Tibial artery (tissue), 4 donors: ENCODE results near the gene STOM.

Source experiments
- DNase-seq, 2 donors: peaks; one replicate each; pipeline ENCODE4 v3.0.0-alpha.2; 2019
- H3K27ac ChIP-seq, 2 donors: fragments of 200-600 bp; sonication (generic) in 1 of 2; 1 replicate in 1 of 2; 2 replicates in 1 of 2; pipeline ENCODE4 v1.5.1; 2018 to 2019; ENCODE audit warnings: mild to moderate bottlenecking in 1 of 2
- H3K27me3 ChIP-seq, 2 donors: fragments of 200-600 bp; sonication (generic) in 1 of 2; one replicate each; pipeline versions ENCODE4 v1.5.1 to v1.6.0; 2016 to 2019
- H3K36me3 ChIP-seq, 3 donors: fragments of 200-600 bp; sonication (generic) in 2 of 3; one replicate each; pipeline ENCODE4 v1.5.1; 2016 to 2019; ENCODE audit warnings: mild to moderate bottlenecking in 2 of 3
- H3K4me1 ChIP-seq, 4 donors: fragments of 200-600 bp; sonication (generic) in 2 of 4; 1 replicate in 3 of 4; 2 replicates in 1 of 4; pipeline ENCODE4 v1.5.1; 2016 to 2019
- H3K4me3 ChIP-seq, 2 donors: fragments of 200-600 bp; sonication (generic) in 1 of 2; 1 replicate in 1 of 2; 2 replicates in 1 of 2; pipeline ENCODE4 v1.5.1; 2018 to 2019; ENCODE audit warnings: mild to moderate bottlenecking in 2 of 2
- H3K9me3 ChIP-seq, 3 donors: fragments of 200-600 bp; sonication (generic) in 1 of 3; one replicate each; pipeline ENCODE4 v1.5.1; 2016 to 2019
- intact Hi-C: fragments of 100-400 bp; cut with DNase I; formaldehyde crosslinking; loops from one replicate; pipeline ENCODE4 v1.15.0; 2023; ENCODE audit warnings: low total_unique reads
- TF ChIP-seq, protein P1 (sequence below), 2 experiments: fragments of 200-600 bp in 1 of 2; fragments of 450-650 bp in 1 of 2; IDR thresholded peaks; one replicate each; pipeline ENCODE4 v1.5.1; 2017 to 2019; ENCODE audit warnings: antibody characterized with exemption in 2 of 2, mild to moderate bottlenecking in 1 of 2, moderate library complexity in 1 of 2

STOM gene

GRCh38 chr9:121301881-121302286, 68.2 kb downstream of the STOM start:
- TF ChIP-seq, protein P1, sequence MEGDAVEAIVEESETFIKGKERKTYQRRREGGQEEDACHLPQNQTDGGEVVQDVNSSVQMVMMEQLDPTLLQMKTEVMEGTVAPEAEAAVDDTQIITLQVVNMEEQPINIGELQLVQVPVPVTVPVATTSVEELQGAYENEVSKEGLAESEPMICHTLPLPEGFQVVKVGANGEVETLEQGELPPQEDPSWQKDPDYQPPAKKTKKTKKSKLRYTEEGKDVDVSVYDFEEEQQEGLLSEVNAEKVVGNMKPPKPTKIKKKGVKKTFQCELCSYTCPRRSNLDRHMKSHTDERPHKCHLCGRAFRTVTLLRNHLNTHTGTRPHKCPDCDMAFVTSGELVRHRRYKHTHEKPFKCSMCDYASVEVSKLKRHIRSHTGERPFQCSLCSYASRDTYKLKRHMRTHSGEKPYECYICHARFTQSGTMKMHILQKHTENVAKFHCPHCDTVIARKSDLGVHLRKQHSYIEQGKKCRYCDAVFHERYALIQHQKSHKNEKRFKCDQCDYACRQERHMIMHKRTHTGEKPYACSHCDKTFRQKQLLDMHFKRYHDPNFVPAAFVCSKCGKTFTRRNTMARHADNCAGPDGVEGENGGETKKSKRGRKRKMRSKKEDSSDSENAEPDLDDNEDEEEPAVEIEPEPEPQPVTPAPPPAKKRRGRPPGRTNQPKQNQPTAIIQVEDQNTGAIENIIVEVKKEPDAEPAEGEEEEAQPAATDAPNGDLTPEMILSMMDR (IDR thresholded peaks at IDR 0.05): no peak
- Histone ChIP-seq H3K9me3 (no peaks in the 10 kb centered on the region), H3K4me3 (peak overlapping the region; percentile 57 to 64), H3K27me3 (no peaks in the 10 kb centered on the region), H3K36me3 (peaks cover 43 to 59% (median 50%) of the 10 kb centered on the region in 3 donors), H3K27ac (peak overlapping the region; percentile 92 to 95), H3K4me1 (peaks cover 6 to 91% (median 83%) of the 10 kb centered on the region in 4 donors)
- intact Hi-C loops: no loop called here
- peak; percentile 18 to 62 for DNase-seq

GRCh38 chr9:121300283-121301119, 69.5 kb downstream of the STOM start:
- intact Hi-C loops: no loop called here
- peaks cover 38 to 47% (median 38%) of the 10 kb centered on the region in 3 donors for H3K36me3 ChIP-seq
- no peaks in the 10 kb centered on the region for H3K9me3 ChIP-seq
- peak in 1 of 2 donors; percentile 59 for DNase-seq
- H3K4me1 ChIP-seq: peaks cover 19 to 94% (median 84%) of the 10 kb centered on the region in 4 donors
- no peaks in the 10 kb centered on the region for H3K27me3 ChIP-seq
- peak overlapping the region; percentile 92 to 95 for H3K27ac ChIP-seq
- TF ChIP-seq, protein P1 (IDR thresholded peaks at IDR 0.05): no peak
- peak overlapping the region; percentile 57 to 64 for H3K4me3 ChIP-seq

- Histone ChIP-seq H3K27ac (peak overlapping the region; percentile 92 to 95), H3K36me3 (peaks cover 30 to 38% (median 30%) of the 10 kb centered on the region in 3 donors), H3K27me3 (no peaks in the 10 kb centered on the region), H3K4me3 (peak overlapping the region; percentile 57 to 64), H3K9me3 (no peaks in the 10 kb centered on the region), H3K4me1 (peaks cover 26 to 94% (median 84%) of the 10 kb centered on the region in 4 donors)
- intact Hi-C loops: no loop called here
- DNase-seq: peak; percentile 83 to 90
- TF ChIP-seq, protein P1 (IDR thresholded peaks at IDR 0.05): no peak
Observed at GRCh38 chr9:121299467-121300282, 70.4 kb downstream of the STOM start.

GRCh38 chr9:121298689-121299466, 71.2 kb downstream of the STOM start:
- H3K27me3 ChIP-seq: no peaks in the 10 kb centered on the region
- H3K4me3 ChIP-seq: peak overlapping the region; percentile 57 to 64
- peak; percentile 67 to 77 for DNase-seq
- no peaks in the 10 kb centered on the region for H3K9me3 ChIP-seq
- intact Hi-C loops: no loop called here
- H3K36me3 ChIP-seq: peaks cover 22 to 30% (median 22%) of the 10 kb centered on the region in 3 donors
- TF ChIP-seq, protein P1 (IDR thresholded peaks at IDR 0.05): no peak
- peak overlapping the region; percentile 92 to 95 for H3K27ac ChIP-seq
- peaks cover 26 to 94% (median 84%) of the 10 kb centered on the region in 4 donors for H3K4me1 ChIP-seq

- Histone ChIP-seq H3K4me3 (no peak overlapping the region), H3K36me3 (peaks cover 14 to 22% (median 14%) of the 10 kb centered on the region in 3 donors), H3K27ac (peak overlapping the region; percentile 92 to 95), H3K9me3 (no peaks in the 10 kb centered on the region), H3K27me3 (no peaks in the 10 kb centered on the region), H3K4me1 (peaks cover 26 to 94% (median 85%) of the 10 kb centered on the region in 4 donors)
- TF ChIP-seq, protein P1 (IDR thresholded peaks at IDR 0.05): no peak
- intact Hi-C loops: no loop called here
- DNase-seq: no peak
Observed at GRCh38 chr9:121298016-121298538, 72.0 kb downstream of the STOM start.
